Peyer's patch (tissue), 4 donors: ENCODE results near the gene ASCL2. TPM values are rescaled to one million over a fixed set of nuclear protein-coding genes. Genes with fewer than 3 reads are reported as not detected.
"Not testable (repeated sequence)": the region's sequence is repeated elsewhere in the genome, so short reads cannot be mapped to it uniquely, and the experiment has no call there.

ENCODE experiments used
- DNase-seq, 3 donors: peaks; one replicate each; pipeline ENCODE4 v3.0.0-alpha.2; 2017 to 2019
- H3K27ac ChIP-seq, 4 donors: fragments of 200-600 bp; sonication (generic); one replicate each; pipeline ENCODE4 v1.5.1; 2016 to 2019
- H3K27me3 ChIP-seq, 2 donors: fragments of 200-600 bp; sonication (generic); one replicate each; pipeline ENCODE4 v1.5.1; 2019
- H3K36me3 ChIP-seq, 3 donors: fragments of 200-600 bp; sonication (generic); one replicate each; pipeline ENCODE4 v1.5.1; 2016 to 2019
- H3K4me1 ChIP-seq, 4 donors: fragments of 200-600 bp; sonication (generic); one replicate each; pipeline ENCODE4 v1.5.1; 2016 to 2019
- H3K4me3 ChIP-seq, 4 donors: fragments of 200-600 bp; sonication (generic); 1 replicate in 3 of 4; 2 replicates in 1 of 4; pipeline ENCODE4 v1.5.1; 2016 to 2019; ENCODE audit warnings: mild to moderate bottlenecking in 1 of 4
- H3K9me3 ChIP-seq, 4 donors: fragments of 200-600 bp; sonication (generic); one replicate each; pipeline ENCODE4 v1.5.1; 2016 to 2019; ENCODE audit warnings: mild to moderate bottlenecking in 1 of 4
- CTCF ChIP-seq, 6 experiments: fragments of 450-650 bp in 4 of 6; fragments of 200-600 bp in 2 of 6; sonication (generic) in 1 of 6; IDR thresholded peaks; one replicate each; pipeline ENCODE4 v1.5.1; 2017 to 2019; ENCODE audit warnings: antibody characterized with exemption in 6 of 6, mild to moderate bottlenecking in 3 of 6, moderate library complexity in 1 of 6
- POLR2A ChIP-seq, 2 donors: fragments of 450-650 bp; IDR thresholded peaks; one replicate each; pipeline ENCODE4 v1.5.1; 2017; ENCODE audit warnings: antibody characterized with exemption in 2 of 2, mild to moderate bottlenecking in 2 of 2, moderate library complexity in 2 of 2
- total RNA-seq, 4 donors: library from RNA; depleted of rRNA; stranded (reverse); fragments of >200 nt; gene quantifications; one replicate each; pipeline ENCODE4 v1.1.0, GENCODE V29; 2016

Gene ASCL2
- total RNA-seq, 4 donors from 2014 or later, result 7.5 to 11.9 (median 8.4) TPM

- no peak for DNase-seq
Observed at GRCh38 chr11:2247496-2247895, 22.9 kb downstream of the ASCL2 start.

GRCh38 chr11:2240834-2241233, 29.6 kb downstream of the ASCL2 start:
- H3K27me3 ChIP-seq, result no peaks in the 10 kb centered on the region
- DNase-seq, result no peak
- no peaks in the 10 kb centered on the region for H3K4me1 ChIP-seq
- no peak for TF ChIP-seq POLR2A (IDR thresholded peaks at IDR 0.05)
- no peak for TF ChIP-seq CTCF (IDR thresholded peaks at IDR 0.05)
- H3K9me3 ChIP-seq, result peaks cover 0 to 7% (median 0%) of the 10 kb centered on the region in 4 donors
- no peak overlapping the region for H3K27ac ChIP-seq
- H3K4me3 ChIP-seq, result no peak overlapping the region
- no peaks in the 10 kb centered on the region for H3K36me3 ChIP-seq

More at GRCh38 chr11:2247496-2247895, 22.9 kb downstream of the ASCL2 start:
- Histone ChIP-seq H3K4me3 (no peak overlapping the region), H3K27ac (no peak overlapping the region), H3K4me1 (no peaks in the 10 kb centered on the region), H3K9me3 (peaks cover 0 to 5% (median 0%) of the 10 kb centered on the region in 4 donors), H3K36me3 (no peaks in the 10 kb centered on the region), H3K27me3 (no peaks in the 10 kb centered on the region)
- TF ChIP-seq CTCF (IDR thresholded peaks at IDR 0.05), result no peak
- TF ChIP-seq POLR2A (IDR thresholded peaks at IDR 0.05), result no peak

GRCh38 chr11:2237457-2238238, 32.7 kb downstream of the ASCL2 start:
- TF ChIP-seq CTCF (IDR thresholded peaks at IDR 0.05), result no peak
- no peak for TF ChIP-seq POLR2A (IDR thresholded peaks at IDR 0.05)
- no peak for DNase-seq
- Histone ChIP-seq H3K9me3 (peaks cover 0 to 4% (median 0%) of the 10 kb centered on the region in 4 donors), H3K4me3 (no peak overlapping the region), H3K36me3 (no peaks in the 10 kb centered on the region), H3K27ac (no peak overlapping the region), H3K4me1 (no peaks in the 10 kb centered on the region), H3K27me3 (no peaks in the 10 kb centered on the region)

GRCh38 chr11:2236381-2237134, 33.8 kb downstream of the ASCL2 start:
- not testable (repeated sequence) for H3K4me3 ChIP-seq, H3K4me1 ChIP-seq, H3K9me3 ChIP-seq, H3K27ac ChIP-seq, DNase-seq, H3K27me3 ChIP-seq, H3K36me3 ChIP-seq

GRCh38 chr11:2235588-2236326, 34.6 kb downstream of the ASCL2 start:
- H3K36me3 ChIP-seq, result no peaks in the 10 kb centered on the region
- no peak for TF ChIP-seq CTCF (IDR thresholded peaks at IDR 0.05)
- no peak for TF ChIP-seq POLR2A (IDR thresholded peaks at IDR 0.05)
- no peak for DNase-seq

More at GRCh38 chr11:2235588-2236326, 34.6 kb downstream of the ASCL2 start:
- no peaks in the 10 kb centered on the region for H3K4me1 ChIP-seq
- H3K4me3 ChIP-seq, result no peak overlapping the region
- no peak overlapping the region for H3K27ac ChIP-seq
- H3K27me3 ChIP-seq, result no peaks in the 10 kb centered on the region
- no peaks in the 10 kb centered on the region for H3K9me3 ChIP-seq
